MM.1S (cell line): ENCODE data around the gene NCAN.

Experiments used
- DNase-seq: peaks from one replicate; pipeline ENCODE4 v3.0.0-alpha.2; 2015
- H2AFZ ChIP-seq: fragments of 300-600 bp; sonication (generic); 2 replicates; pipeline ENCODE4 v1.6.0; 2016; ENCODE audit warnings: antibody characterized with exemption, low read length
- H3F3A ChIP-seq: fragments of 300-600 bp; sonication (generic); 2 replicates; pipeline ENCODE4 v1.6.1; 2016; ENCODE audit warnings: mild to moderate bottlenecking, antibody characterized with exemption, low read length, moderate library complexity, mixed read lengths; ENCODE audit not compliant: insufficient read depth
- H3K27ac ChIP-seq: fragments of 300-600 bp; sonication (generic); 2 replicates; pipeline ENCODE4 v1.5.1; 2016; ENCODE audit warnings: mild to moderate bottlenecking, low read length
- H3K27me3 ChIP-seq: fragments of 300-600 bp; sonication (generic); replicated peaks from 2 replicates; pipeline ENCODE4 v1.6.0; 2016; ENCODE audit warnings: low read length; ENCODE audit not compliant: insufficient read depth
- H3K36me3 ChIP-seq: fragments of 300-600 bp; sonication (generic); replicated peaks from 2 replicates; pipeline ENCODE4 v1.6.1; 2016; ENCODE audit warnings: mild to moderate bottlenecking, low read length, mixed read lengths; ENCODE audit not compliant: insufficient read depth
- H3K4me1 ChIP-seq: fragments of 300-600 bp; sonication (generic); 2 replicates; pipeline ENCODE4 v1.6.1; 2016; ENCODE audit warnings: low read length, mixed read lengths
- H3K4me2 ChIP-seq: fragments of 300-600 bp; sonication (generic); 2 replicates; pipeline ENCODE4 v1.6.0; 2016; ENCODE audit warnings: low read depth, low read length
- H3K4me3 ChIP-seq: fragments of 300-600 bp; sonication (generic); 2 replicates; pipeline ENCODE4 v1.5.1; 2016; ENCODE audit warnings: low read length, mixed read lengths
- H3K79me2 ChIP-seq: fragments of 300-600 bp; sonication (generic); 2 replicates; pipeline ENCODE4 v1.6.1; 2016; ENCODE audit warnings: mixed run types, low read length, mixed read lengths
- H3K9ac ChIP-seq: fragments of 300-600 bp; sonication (generic); 2 replicates; pipeline ENCODE4 v1.6.1; 2016; ENCODE audit warnings: low read length, mixed read lengths
- H3K9me2 ChIP-seq: fragments of 300-600 bp; sonication (generic); replicated peaks from 2 replicates; pipeline ENCODE4 v1.6.1; 2016; ENCODE audit warnings: mild to moderate bottlenecking, low read length, mixed read lengths; ENCODE audit not compliant: insufficient read depth
- H3K9me3 ChIP-seq: fragments of 300-600 bp; sonication (generic); replicated peaks from 2 replicates; pipeline ENCODE4 v1.6.1; 2016; ENCODE audit warnings: mild to moderate bottlenecking, low read length, mixed read lengths; ENCODE audit not compliant: insufficient read depth
- H4K20me1 ChIP-seq: fragments of 300-600 bp; sonication (generic); 2 replicates; pipeline ENCODE4 v1.6.1; 2016; ENCODE audit warnings: mild to moderate bottlenecking, low read length, moderate library complexity, mixed read lengths; ENCODE audit not compliant: insufficient read depth
- CTCF ChIP-seq: fragments of 300-600 bp; sonication (generic); IDR thresholded peaks from 2 replicates; pipeline ENCODE4 v1.5.1; 2016; ENCODE audit warnings: antibody characterized with exemption, low read length, mixed read lengths
- EZH2 ChIP-seq: fragments of 300-600 bp; sonication (generic); optimal IDR thresholded peaks from 2 replicates; pipeline ENCODE3; 2017; ENCODE audit warnings: low read depth, mild to moderate bottlenecking, antibody characterized with exemption, low read length, mixed read lengths
- EZH2phosphoT487 ChIP-seq: fragments of 300-600 bp; sonication (generic); IDR thresholded peaks from 2 replicates; pipeline ENCODE4 v1.6.1; 2018; ENCODE audit warnings: antibody characterized with exemption, low read length

Gene NCAN

GRCh38 chr19:19276386-19276785 lies 64.6 kb downstream of the NCAN start:
- TF ChIP-seq CTCF, result no peak
- TF ChIP-seq EZH2phosphoT487, result no peak
- TF ChIP-seq EZH2, result no peak
- Histone ChIP-seq H3K9me3 (no peaks in the 10 kb centered on the region), H3K4me2 (no peak overlapping the region), H3K36me3 (no peaks in the 10 kb centered on the region), H3K4me1 (no peaks in the 10 kb centered on the region), H3K79me2 (no peaks in the 10 kb centered on the region), H3K27ac (no peak overlapping the region), H3K27me3 (no peaks in the 10 kb centered on the region), H3F3A (no peaks in the 10 kb centered on the region), H3K4me3 (no peak overlapping the region), H3K9ac (no peak overlapping the region), H4K20me1 (no peaks in the 10 kb centered on the region), H3K9me2 (no peaks in the 10 kb centered on the region), H2AFZ (no peak overlapping the region)
- no peak for DNase-seq

GRCh38 chr19:19276851-19277250 lies 65.1 kb downstream of the NCAN start:
- Histone ChIP-seq H3K9ac (no peak overlapping the region), H3K79me2 (no peaks in the 10 kb centered on the region), H3K4me1 (no peaks in the 10 kb centered on the region), H3K27ac (no peak overlapping the region), H3K4me3 (no peak overlapping the region), H2AFZ (no peak overlapping the region), H3K4me2 (no peak overlapping the region), H3F3A (no peaks in the 10 kb centered on the region), H3K36me3 (no peaks in the 10 kb centered on the region), H4K20me1 (no peaks in the 10 kb centered on the region), H3K9me3 (no peaks in the 10 kb centered on the region), H3K27me3 (no peaks in the 10 kb centered on the region), H3K9me2 (no peaks in the 10 kb centered on the region)
- DNase-seq, result no peak
- no peak for TF ChIP-seq EZH2phosphoT487
- no peak for TF ChIP-seq CTCF
- no peak for TF ChIP-seq EZH2

- Histone ChIP-seq H3K4me2 (no peak overlapping the region), H3K79me2 (no peaks in the 10 kb centered on the region), H3F3A (no peaks in the 10 kb centered on the region), H4K20me1 (no peaks in the 10 kb centered on the region), H3K36me3 (no peaks in the 10 kb centered on the region), H3K4me1 (no peaks in the 10 kb centered on the region), H3K9me3 (no peaks in the 10 kb centered on the region), H3K9ac (no peak overlapping the region), H2AFZ (no peak overlapping the region), H3K4me3 (no peak overlapping the region), H3K27ac (no peak overlapping the region), H3K9me2 (no peaks in the 10 kb centered on the region), H3K27me3 (no peaks in the 10 kb centered on the region)
- DNase-seq, result no peak
- no peak for TF ChIP-seq CTCF
- no peak for TF ChIP-seq EZH2phosphoT487
- no peak for TF ChIP-seq EZH2
Observed at GRCh38 chr19:19278315-19278714, 66.6 kb downstream of the NCAN start.
